Measurements from ENCODE around the gene SCML1. TPM values are rescaled to one million over a fixed set of nuclear protein-coding genes. Genes with fewer than 3 reads are reported as not detected.

The SCML1 gene
- total and polyA plus RNA-seq, 10 of the 15 experiments (the other 5 are each of a cell fraction or from before 2014, with no cell fraction given) = 0.62 to 48.3 (median 1.6) TPM

GRCh38 chrX:17748684-17749083 lies 11.4 kb downstream of the SCML1 start:
- no peaks in the 10 kb centered on the region; a peak in 1 of 4 replicates for H3K27me3 ChIP-seq (replicated peaks in 1 of 2; ENCODE audit: control insufficient read depth in 2 of 2, insufficient read depth in 2 of 2, low read length in 1 of 2)
- DNase-seq (ENCODE audit: low read depth, low spot score) = no peak
- no TSS peak for BruUV-seq (replicated peaks)
- no peak for FAIRE-seq
- no peak overlapping the region for H3K4me2 ChIP-seq (ENCODE audit: control insufficient read depth, insufficient read depth)
- no peaks in the 10 kb centered on the region for H3K4me1 ChIP-seq (ENCODE audit: control insufficient read depth, insufficient read depth, low read length)
- no peak overlapping the region for H3K27ac ChIP-seq (ENCODE audit: control insufficient read depth, insufficient read depth)
- in situ Hi-C loops (cut with MboI) = no loop called here
- WGBS (ENCODE audit: insufficient coverage, insufficient replicate concordance, low lambda C conversion rate, missing lambda C conversion rate) = 39% methylated on average over 5 of the region's 5 CpGs
- no peaks in the 10 kb centered on the region for H3K9me3 ChIP-seq (replicated peaks; ENCODE audit: control insufficient read depth, insufficient read depth, low read length)
- no peak overlapping the region for H2AFZ ChIP-seq (ENCODE audit: control insufficient read depth, low read depth, low read length)
- no peak for ATAC-seq
- TF ChIP-seq KDM1A (IDR thresholded peaks at IDR 0.05; ENCODE audit: borderline replicate concordance) = no peak
- TF ChIP-seq KLF5 (IDR thresholded peaks at IDR 0.05; ENCODE audit: partially characterized antibody) = no peak
- TF ChIP-seq, protein P1, sequence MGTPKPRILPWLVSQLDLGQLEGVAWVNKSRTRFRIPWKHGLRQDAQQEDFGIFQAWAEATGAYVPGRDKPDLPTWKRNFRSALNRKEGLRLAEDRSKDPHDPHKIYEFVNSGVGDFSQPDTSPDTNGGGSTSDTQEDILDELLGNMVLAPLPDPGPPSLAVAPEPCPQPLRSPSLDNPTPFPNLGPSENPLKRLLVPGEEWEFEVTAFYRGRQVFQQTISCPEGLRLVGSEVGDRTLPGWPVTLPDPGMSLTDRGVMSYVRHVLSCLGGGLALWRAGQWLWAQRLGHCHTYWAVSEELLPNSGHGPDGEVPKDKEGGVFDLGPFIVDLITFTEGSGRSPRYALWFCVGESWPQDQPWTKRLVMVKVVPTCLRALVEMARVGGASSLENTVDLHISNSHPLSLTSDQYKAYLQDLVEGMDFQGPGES (IDR thresholded peaks at IDR 0.05) = no peak
- TF ChIP-seq BACH1 (IDR thresholded peaks at IDR 0.05; ENCODE audit: borderline replicate concordance) = no peak
- no peak for TF ChIP-seq ZNF274 (IDR thresholded peaks at IDR 0.05; ENCODE audit: insufficient read depth, insufficient read length)
- no peak for TF ChIP-seq CHD1 (IDR thresholded peaks at IDR 0.05; ENCODE audit: low read depth, low read length)
- TF ChIP-seq CEBPB (IDR thresholded peaks at IDR 0.05; ENCODE audit: borderline replicate concordance in 1 of 2, low read depth in 2 of 2, low read length in 2 of 2) = no peak
- no peak for TF ChIP-seq PAX8 (IDR thresholded peaks at IDR 0.05)
- TF ChIP-seq NRF1 (conservative IDR thresholded peaks at IDR 0.05; ENCODE audit: low read depth, low read length) = no peak
- TF ChIP-seq, protein P2, sequence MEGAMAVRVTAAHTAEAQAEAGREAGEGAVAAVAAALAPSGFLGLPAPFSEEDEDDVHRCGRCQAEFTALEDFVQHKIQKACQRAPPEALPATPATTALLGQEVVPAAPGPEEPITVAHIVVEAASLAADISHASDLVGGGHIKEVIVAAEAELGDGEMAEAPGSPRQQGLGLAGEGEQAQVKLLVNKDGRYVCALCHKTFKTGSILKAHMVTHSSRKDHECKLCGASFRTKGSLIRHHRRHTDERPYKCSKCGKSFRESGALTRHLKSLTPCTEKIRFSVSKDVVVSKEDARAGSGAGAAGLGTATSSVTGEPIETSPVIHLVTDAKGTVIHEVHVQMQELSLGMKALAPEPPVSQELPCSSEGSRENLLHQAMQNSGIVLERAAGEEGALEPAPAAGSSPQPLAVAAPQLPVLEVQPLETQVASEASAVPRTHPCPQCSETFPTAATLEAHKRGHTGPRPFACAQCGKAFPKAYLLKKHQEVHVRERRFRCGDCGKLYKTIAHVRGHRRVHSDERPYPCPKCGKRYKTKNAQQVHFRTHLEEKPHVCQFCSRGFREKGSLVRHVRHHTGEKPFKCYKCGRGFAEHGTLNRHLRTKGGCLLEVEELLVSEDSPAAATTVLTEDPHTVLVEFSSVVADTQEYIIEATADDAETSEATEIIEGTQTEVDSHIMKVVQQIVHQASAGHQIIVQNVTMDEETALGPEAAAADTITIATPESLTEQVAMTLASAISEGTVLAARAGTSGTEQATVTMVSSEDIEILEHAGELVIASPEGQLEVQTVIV (IDR thresholded peaks at IDR 0.05; ENCODE audit: borderline replicate concordance, partially characterized antibody) = no peak
- TF ChIP-seq RFX5 (IDR thresholded peaks at IDR 0.05; ENCODE audit: low read depth, low read length) = no peak
- no peak for TF ChIP-seq SIN3A (IDR thresholded peaks at IDR 0.05; ENCODE audit: low read depth, low read length)
- no peak for TF ChIP-seq TCF3 (IDR thresholded peaks at IDR 0.05; ENCODE audit: borderline replicate concordance, insufficient read depth, low read depth, low read length)
- TF ChIP-seq, protein P3, sequence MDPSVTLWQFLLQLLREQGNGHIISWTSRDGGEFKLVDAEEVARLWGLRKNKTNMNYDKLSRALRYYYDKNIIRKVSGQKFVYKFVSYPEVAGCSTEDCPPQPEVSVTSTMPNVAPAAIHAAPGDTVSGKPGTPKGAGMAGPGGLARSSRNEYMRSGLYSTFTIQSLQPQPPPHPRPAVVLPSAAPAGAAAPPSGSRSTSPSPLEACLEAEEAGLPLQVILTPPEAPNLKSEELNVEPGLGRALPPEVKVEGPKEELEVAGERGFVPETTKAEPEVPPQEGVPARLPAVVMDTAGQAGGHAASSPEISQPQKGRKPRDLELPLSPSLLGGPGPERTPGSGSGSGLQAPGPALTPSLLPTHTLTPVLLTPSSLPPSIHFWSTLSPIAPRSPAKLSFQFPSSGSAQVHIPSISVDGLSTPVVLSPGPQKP (IDR thresholded peaks at IDR 0.05; ENCODE audit: low read depth, low read length) = no peak
- TF ChIP-seq, protein P4, sequence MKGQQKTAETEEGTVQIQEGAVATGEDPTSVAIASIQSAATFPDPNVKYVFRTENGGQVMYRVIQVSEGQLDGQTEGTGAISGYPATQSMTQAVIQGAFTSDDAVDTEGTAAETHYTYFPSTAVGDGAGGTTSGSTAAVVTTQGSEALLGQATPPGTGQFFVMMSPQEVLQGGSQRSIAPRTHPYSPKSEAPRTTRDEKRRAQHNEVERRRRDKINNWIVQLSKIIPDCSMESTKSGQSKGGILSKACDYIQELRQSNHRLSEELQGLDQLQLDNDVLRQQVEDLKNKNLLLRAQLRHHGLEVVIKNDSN (IDR thresholded peaks at IDR 0.05; ENCODE audit: borderline replicate concordance, extremely low read length, insufficient read depth, low read depth, low read length) = no peak
- no peak for TF ChIP-seq ZZZ3 (IDR thresholded peaks at IDR 0.05; ENCODE audit: control insufficient read depth, insufficient read length, low read depth)
- no peak for TF ChIP-seq IRF5 (IDR thresholded peaks at IDR 0.05; ENCODE audit: borderline replicate concordance)
- TF ChIP-seq ESRRA (IDR thresholded peaks at IDR 0.05; ENCODE audit: low read length) = no peak
- H3K9ac ChIP-seq (ENCODE audit: control insufficient read depth, insufficient read depth, low read length) = no peak overlapping the region
- H3K4me3 ChIP-seq = no peak overlapping the region
- H3K79me2 ChIP-seq (ENCODE audit: control insufficient read depth, insufficient read depth, low read length) = no peaks in the 10 kb centered on the region
- RAD21 ChIA-PET (ENCODE audit: unreplicated experiment) = no interaction called here
- H4K20me1 ChIP-seq (ENCODE audit: control insufficient read depth, insufficient read depth) = no peaks in the 10 kb centered on the region; the same call in 1 of the 2 replicates
- POLR2A ChIA-PET = no interaction called here
- CTCF ChIA-PET = no interaction called here
- SMC1A ChIA-PET (ENCODE audit: uncharacterized antibody, unreplicated experiment) = interaction anchor here (1.0 kb wide), 1 partner anchor 9 kb away, joined by 3 read pairs; no protein-coding TSS in a partner anchor
- intact Hi-C loops (cut with micrococcal nuclease; ENCODE audit: unreplicated experiment) = no loop called here
- H3K36me3 ChIP-seq (ENCODE audit: control insufficient read depth in 2 of 2, insufficient read depth in 2 of 2, low read length in 1 of 2) = no peaks in the 10 kb centered on the region
